Activated T-cell treated with anti-CD3 and anti-CD28 coated beads, Interleukin-2, amount 50 U/mL, for 72 hours (primary cell): Measurements from ENCODE around the gene TMEM191C. TPM values are rescaled to one million over a fixed set of nuclear protein-coding genes. Genes with fewer than 3 reads are reported as not detected.
"Not testable (repeated sequence)": the region's sequence is repeated elsewhere in the genome, so short reads cannot be mapped to it uniquely, and the experiment has no call there.

Experiments used
- ATAC-seq, 2 donors: fragments of 150-1000 bp; cut with Tn5 transposase; replicated peaks in 1 of 2; 2 replicates each; pipeline ENCODE4 v1.10.0; 2021; ENCODE audit warnings: moderate library complexity in 2 of 2, mild to moderate bottlenecking in 1 of 2
- DNase-seq, 2 donors: peaks; one replicate each; pipeline ENCODE4 v3.0.0; 2021 to 2022; ENCODE audit warnings: mixed read lengths in 1 of 2
- H3K27ac Mint-ChIP-seq: one replicate; pipeline ENCODE4 v1.8.0; 2022; ENCODE audit warnings: mild to moderate bottlenecking, moderate library complexity, mixed read lengths
- H3K27me3 Mint-ChIP-seq: one replicate; pipeline ENCODE4 v1.8.0; 2022; ENCODE audit warnings: low read depth, mixed read lengths
- H3K36me3 Mint-ChIP-seq, 2 donors: one replicate each; pipeline ENCODE4 v1.8.0; 2022; ENCODE audit warnings: mixed read lengths in 2 of 2, mild to moderate bottlenecking in 1 of 2; ENCODE audit not compliant: insufficient read depth in 2 of 2
- H3K4me1 Mint-ChIP-seq: one replicate; pipeline ENCODE4 v1.8.0; 2022; ENCODE audit warnings: low read depth, mixed read lengths
- H3K4me3 Mint-ChIP-seq, 2 donors: one replicate each; pipeline ENCODE4 v1.8.0; 2022; ENCODE audit warnings: mild to moderate bottlenecking in 2 of 2, mixed read lengths in 2 of 2, moderate library complexity in 2 of 2
- H3K9me3 Mint-ChIP-seq, 2 donors: one replicate each; pipeline ENCODE4 v1.8.0; 2022; ENCODE audit warnings: mixed read lengths in 2 of 2
- total RNA-seq, 2 donors: library from RNA; stranded (reverse); gene quantifications; one replicate each; pipeline ENCODE4 v1.2.3, GENCODE V29; 2022

Gene TMEM191C
- total RNA-seq, 2 donors from 2014 or later, result 1.5 to 3.0 TPM

GRCh38 chr22:21442123-21442522 lies 25.1 kb upstream of the TMEM191C start:
- H3K27me3 Mint-ChIP-seq, H3K4me3 Mint-ChIP-seq, H3K36me3 Mint-ChIP-seq, H3K27ac Mint-ChIP-seq, DNase-seq, H3K4me1 Mint-ChIP-seq, ATAC-seq, H3K9me3 Mint-ChIP-seq: not testable (repeated sequence)

- not testable (repeated sequence) for H3K9me3 Mint-ChIP-seq, H3K36me3 Mint-ChIP-seq, H3K27me3 Mint-ChIP-seq, DNase-seq, H3K27ac Mint-ChIP-seq, ATAC-seq, H3K4me3 Mint-ChIP-seq, H3K4me1 Mint-ChIP-seq
These were observed 24.5 kb upstream of the TMEM191C start for GRCh38 chr22:21442646-21443045.

DNA sequence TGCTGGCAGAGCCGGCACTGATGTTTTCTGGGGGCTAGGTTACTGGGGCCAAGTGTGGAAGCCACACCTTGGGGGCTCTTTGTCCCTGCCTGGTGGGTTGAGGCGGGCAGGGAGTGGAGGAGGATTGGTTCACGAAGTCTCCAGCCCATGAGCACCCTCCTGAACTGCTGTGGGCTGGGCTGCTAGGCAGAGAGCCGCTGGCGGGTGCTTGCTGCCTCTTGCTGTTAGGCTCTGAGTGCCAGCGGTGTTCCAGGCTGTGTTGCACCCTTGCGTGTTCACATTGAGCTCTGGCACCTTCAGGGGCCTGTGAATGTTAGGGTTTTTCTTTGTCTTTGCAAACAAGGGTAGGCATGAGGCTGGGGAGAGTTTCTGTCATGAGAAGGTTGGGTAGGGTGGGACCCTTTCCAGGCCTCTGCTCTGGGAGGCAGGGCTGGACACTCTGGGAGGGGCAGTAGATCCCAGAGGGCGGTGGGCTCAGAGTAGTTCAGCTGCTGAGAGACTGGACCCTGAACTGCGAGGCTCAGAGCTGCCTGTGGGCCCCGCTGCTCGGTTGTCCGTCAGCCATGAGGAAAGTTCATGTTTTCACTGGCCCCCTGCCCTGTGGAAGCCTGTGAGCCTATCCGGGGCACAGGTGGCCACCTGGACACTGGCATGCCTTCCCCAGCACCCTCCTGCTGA lies 24.0 kb upstream of the TMEM191C start:
- no peak overlapping the region for H3K27ac Mint-ChIP-seq
- no peak for DNase-seq

GRCh38 chr22:21443735-21444421 lies 23.3 kb upstream of the TMEM191C start:
- H3K4me3 Mint-ChIP-seq, result no peak overlapping the region
- H3K9me3 Mint-ChIP-seq, result no peaks in the 10 kb centered on the region
- H3K27me3 Mint-ChIP-seq, result no peaks in the 10 kb centered on the region
- H3K27ac Mint-ChIP-seq, result no peak overlapping the region
- DNase-seq, result no peak
- ATAC-seq, result no peak
- no peaks in the 10 kb centered on the region for H3K4me1 Mint-ChIP-seq
- no peaks in the 10 kb centered on the region for H3K36me3 Mint-ChIP-seq

More for the DNA sequence above, 24.0 kb upstream of the TMEM191C start:
- Mint-ChIP-seq H3K27me3 (no peaks in the 10 kb centered on the region), H3K4me1 (no peaks in the 10 kb centered on the region), H3K36me3 (no peaks in the 10 kb centered on the region), H3K9me3 (no peaks in the 10 kb centered on the region), H3K4me3 (no peak overlapping the region)
- no peak for ATAC-seq

DNA sequence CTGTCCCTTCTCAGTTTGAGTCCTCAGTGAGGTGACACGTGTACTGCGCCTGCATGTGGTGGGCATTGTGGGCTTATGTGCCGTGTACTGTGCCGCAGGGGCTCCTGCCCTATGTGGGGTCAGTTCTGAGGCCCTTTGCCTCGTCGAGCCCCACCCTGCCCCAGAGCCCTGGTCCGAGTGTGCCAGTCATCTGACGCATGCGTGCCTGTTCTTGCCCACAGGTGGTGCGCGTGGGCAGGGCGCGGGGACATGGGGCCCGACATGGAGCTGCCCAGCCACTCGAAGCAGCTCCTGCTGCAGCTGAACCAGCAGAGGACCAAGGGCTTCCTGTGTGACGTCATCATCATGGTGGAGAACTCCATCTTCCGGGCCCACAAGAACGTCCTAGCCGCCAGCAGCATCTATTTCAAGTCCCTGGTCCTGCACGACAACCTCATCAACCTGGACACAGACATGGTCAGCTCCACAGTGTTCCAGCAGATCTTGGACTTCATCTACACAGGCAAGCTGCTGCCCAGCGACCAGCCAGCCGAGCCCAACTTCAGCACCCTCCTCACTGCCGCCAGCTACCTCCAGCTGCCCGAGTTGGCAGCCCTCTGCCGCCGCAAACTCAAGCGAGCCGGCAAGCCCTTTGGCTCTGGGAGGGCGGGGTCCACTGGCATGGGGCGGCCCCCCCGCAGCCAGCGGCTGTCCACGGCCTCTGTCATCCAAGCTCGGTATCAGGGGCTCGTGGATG lies 22.3 kb upstream of the TMEM191C start:
- no peaks in the 10 kb centered on the region for H3K9me3 Mint-ChIP-seq

GRCh38 chr22:21445437-21446127 lies 21.6 kb upstream of the TMEM191C start:
- no peak overlapping the region for H3K4me3 Mint-ChIP-seq
- no peaks in the 10 kb centered on the region for H3K9me3 Mint-ChIP-seq
- H3K4me1 Mint-ChIP-seq, result no peaks in the 10 kb centered on the region
- no peak for DNase-seq
- no peaks in the 10 kb centered on the region for H3K36me3 Mint-ChIP-seq
- ATAC-seq, result no peak
- no peaks in the 10 kb centered on the region for H3K27me3 Mint-ChIP-seq
- H3K27ac Mint-ChIP-seq, result no peak overlapping the region

More for the DNA sequence above, 22.3 kb upstream of the TMEM191C start:
- Mint-ChIP-seq H3K36me3 (no peaks in the 10 kb centered on the region), H3K27ac (no peak overlapping the region), H3K4me3 (no peak overlapping the region), H3K4me1 (no peaks in the 10 kb centered on the region), H3K27me3 (no peaks in the 10 kb centered on the region)
- DNase-seq, result no peak
- no peak for ATAC-seq

DNA sequence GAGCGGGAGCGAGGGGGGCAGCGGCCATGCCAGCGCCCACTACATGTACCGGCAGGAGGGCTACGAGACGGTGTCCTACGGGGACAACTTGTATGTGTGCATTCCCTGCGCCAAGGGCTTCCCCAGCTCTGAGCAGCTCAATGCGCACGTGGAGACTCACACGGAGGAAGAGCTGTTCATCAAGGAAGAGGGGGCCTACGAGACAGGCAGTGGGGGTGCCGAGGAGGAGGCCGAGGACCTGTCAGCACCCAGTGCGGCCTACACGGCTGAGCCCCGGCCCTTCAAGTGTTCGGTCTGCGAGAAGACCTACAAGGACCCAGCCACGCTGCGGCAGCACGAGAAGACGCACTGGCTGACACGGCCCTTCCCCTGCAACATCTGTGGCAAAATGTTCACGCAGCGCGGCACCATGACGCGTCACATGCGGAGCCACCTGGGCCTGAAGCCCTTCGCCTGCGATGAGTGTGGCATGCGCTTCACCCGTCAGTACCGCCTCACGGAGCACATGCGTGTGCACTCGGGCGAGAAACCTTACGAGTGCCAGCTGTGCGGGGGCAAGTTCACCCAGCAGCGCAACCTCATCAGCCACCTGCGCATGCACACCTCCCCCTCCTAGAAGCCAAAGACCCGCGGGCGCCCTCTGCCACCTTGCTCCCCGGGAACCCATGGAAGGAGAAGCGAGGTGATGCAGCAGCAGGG lies 20.9 kb upstream of the TMEM191C start:
- no peaks in the 10 kb centered on the region for H3K36me3 Mint-ChIP-seq
- H3K9me3 Mint-ChIP-seq, result no peaks in the 10 kb centered on the region
- no peaks in the 10 kb centered on the region for H3K4me1 Mint-ChIP-seq
- no peak overlapping the region for H3K4me3 Mint-ChIP-seq
- no peaks in the 10 kb centered on the region for H3K27me3 Mint-ChIP-seq
- H3K27ac Mint-ChIP-seq, result no peak overlapping the region
- DNase-seq (no peak), ATAC-seq (no peak)

GRCh38 chr22:21446827-21447690 lies 20.1 kb upstream of the TMEM191C start:
- ATAC-seq (no peak), DNase-seq (no peak)
- no peaks in the 10 kb centered on the region for H3K36me3 Mint-ChIP-seq
- H3K4me1 Mint-ChIP-seq, result no peaks in the 10 kb centered on the region
- no peaks in the 10 kb centered on the region for H3K27me3 Mint-ChIP-seq
- no peaks in the 10 kb centered on the region for H3K9me3 Mint-ChIP-seq
- H3K4me3 Mint-ChIP-seq, result no peak overlapping the region
- H3K27ac Mint-ChIP-seq, result no peak overlapping the region

GRCh38 chr22:21447694-21448402 lies 19.3 kb upstream of the TMEM191C start:
- no peaks in the 10 kb centered on the region for H3K27me3 Mint-ChIP-seq
- no peaks in the 10 kb centered on the region for H3K4me1 Mint-ChIP-seq
- no peak overlapping the region for H3K4me3 Mint-ChIP-seq
- no peaks in the 10 kb centered on the region for H3K36me3 Mint-ChIP-seq
- no peak overlapping the region for H3K27ac Mint-ChIP-seq
- ATAC-seq (no peak), DNase-seq (no peak)
- no peaks in the 10 kb centered on the region for H3K9me3 Mint-ChIP-seq

GRCh38 chr22:21448627-21449416 lies 18.4 kb upstream of the TMEM191C start:
- no peak overlapping the region for H3K4me3 Mint-ChIP-seq
- no peak for DNase-seq

More at GRCh38 chr22:21448627-21449416, 18.4 kb upstream of the TMEM191C start:
- ATAC-seq, result no peak
- H3K27me3 Mint-ChIP-seq, result no peaks in the 10 kb centered on the region
- H3K27ac Mint-ChIP-seq, result no peak overlapping the region
- H3K9me3 Mint-ChIP-seq, result no peaks in the 10 kb centered on the region
- H3K4me1 Mint-ChIP-seq, result no peaks in the 10 kb centered on the region
- H3K36me3 Mint-ChIP-seq, result no peaks in the 10 kb centered on the region
